Activated T-cell treated with anti-CD3 and anti-CD28 coated beads, Interleukin-2, amount 50 U/mL, for 1 hour (primary cell): ENCODE results near the gene MCC.

Source experiments
- DNase-seq: peaks from one replicate; pipeline ENCODE4 v3.0.0-alpha.2; 2020

Gene MCC

DNA sequence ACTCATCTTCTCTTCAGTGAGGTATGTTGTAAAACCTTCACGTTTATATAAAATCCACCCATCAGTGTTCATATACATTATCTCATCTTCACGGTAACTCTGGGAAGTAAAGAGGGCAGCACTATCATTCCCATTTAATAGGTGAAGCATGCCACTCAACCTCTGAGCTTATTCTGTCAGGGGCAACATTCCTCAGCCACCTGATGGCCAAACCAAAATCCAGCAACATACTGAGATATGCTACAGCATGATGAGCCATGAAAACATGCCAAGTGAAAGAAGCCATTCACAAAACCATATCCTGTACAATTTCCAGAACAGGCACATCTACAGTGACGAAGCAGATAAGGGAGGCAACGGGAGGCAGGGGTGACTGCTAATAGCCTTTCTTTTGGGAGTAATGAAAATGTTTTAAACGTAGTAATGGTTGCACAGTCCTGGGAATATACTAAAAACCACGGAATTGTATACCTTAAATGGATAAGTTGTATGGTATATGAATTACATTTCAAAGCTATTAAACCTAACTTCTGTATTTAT lies 220.8 kb downstream of the MCC start:
- no peak for DNase-seq

DNA sequence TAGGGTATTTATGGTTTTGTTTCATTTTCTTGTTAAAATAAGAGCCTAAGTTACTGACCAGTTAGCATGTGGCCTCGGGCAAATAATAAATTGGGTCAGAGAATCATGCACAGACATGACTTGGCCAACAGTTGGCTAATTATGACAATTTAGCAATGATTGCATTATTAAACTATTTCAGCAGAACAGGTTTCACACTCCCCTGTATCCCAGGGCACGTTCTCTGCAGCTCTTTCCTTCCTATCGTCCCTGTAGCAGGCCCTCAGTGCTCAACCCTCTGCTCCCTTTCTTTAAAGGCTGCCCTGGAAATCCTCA lies 221.4 kb downstream of the MCC start:
- DNase-seq = no peak

DNA sequence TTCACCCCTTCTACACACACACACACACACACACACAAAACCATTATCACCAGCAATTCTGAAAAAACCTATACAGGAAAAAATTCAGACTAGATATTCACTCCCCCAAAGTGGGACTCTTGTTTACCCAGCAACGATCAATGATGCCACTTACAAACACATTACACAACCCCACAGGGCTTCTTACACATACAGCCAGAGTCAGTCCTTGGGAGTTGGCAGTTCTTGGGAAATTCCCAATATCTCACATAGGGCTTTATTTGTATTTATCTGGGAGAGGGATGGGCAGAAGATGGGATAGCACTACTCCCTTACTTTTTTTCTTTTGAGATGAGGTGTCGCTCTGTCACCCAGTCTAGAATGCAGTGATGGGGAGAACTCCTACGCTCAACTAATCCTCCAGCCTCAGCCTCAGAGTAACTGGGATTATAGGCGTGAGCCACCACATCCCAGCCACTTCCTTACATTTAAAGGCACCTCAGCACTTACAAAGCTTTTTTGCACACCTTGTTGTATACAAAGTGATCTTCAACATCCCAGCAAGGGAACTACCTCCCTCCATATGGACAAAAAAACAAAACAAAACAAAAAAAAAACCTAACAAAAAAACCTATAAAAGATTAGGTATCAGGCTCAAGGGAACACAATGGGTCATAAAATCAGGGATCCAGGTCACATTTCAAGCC lies 221.9 kb downstream of the MCC start:
- no peak for DNase-seq

DNA sequence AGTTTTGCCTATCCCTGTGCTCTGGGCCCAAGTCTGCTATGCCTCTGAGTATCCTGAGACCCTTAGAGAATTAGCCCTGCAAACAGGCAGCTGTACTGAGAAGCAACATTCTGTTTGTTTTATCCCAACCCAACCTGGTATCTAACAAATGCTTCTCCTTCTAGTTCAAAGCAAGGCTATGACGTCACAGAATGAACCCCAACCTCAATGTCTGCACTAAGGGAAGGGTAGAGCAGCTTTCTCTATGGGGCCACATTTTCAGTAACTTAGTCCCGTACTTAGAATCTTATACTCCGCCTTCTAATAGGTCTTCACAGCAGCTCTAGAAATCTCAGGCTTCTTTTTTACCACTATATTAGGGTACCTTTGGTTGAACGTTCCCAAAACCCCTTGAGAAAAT lies 223.1 kb downstream of the MCC start:
- DNase-seq = no peak

DNA sequence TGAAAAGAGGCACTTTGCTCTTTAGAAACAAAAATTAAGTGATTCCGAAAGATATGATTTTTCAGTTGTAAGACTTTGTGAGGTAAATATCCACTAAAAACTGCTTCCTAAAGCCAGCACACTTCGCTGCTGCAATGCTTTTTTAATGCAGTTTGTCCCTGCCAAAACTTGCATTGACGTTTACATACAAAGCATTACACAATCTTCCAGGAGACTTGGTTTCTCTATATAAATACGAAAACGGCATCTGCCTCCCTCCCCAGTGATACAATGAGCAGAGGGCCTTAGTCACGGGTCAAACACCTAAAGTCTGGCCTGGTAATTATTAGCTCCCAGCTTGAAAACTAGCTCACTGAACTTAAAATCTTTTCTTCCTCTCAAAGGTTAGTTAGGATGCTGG lies 224.2 kb downstream of the MCC start:
- DNase-seq = no peak

DNA sequence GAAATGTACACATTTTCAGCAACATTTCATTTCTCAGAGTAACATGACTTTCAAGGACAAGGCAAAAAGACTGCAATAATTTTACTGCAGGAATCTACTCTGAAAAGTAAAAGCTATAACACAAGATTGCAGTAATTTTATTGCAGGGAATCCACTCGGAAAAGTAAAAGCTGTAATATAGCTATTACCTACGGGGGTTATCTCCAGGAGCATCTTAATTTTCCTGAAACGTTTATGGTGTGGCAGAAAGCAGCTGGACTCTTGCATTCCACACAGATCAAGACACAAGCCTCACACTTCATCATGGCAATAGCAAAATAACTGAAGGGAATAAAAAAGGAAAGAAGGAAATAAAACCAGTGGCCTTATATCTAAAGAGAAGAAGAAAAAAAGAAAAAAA lies 224.7 kb downstream of the MCC start:
- DNase-seq = no peak

DNA sequence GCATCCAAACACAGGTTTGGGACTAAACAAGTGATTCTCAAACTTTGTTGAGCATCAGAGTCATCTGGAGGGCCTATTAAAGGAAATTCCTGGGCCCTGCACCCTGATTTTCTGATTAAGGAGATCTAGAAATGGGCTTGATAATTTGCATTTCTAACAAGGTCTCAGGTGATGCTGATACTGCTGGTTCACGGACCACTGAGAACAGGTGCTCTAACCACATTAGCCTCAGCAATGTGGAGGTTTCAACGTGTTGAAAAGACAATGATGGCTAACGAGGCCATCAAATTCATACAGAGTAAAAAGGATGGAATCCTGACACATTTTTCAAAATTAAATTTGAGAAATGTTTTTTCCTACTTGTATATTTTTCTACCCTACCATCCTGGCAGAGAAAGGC lies 225.6 kb downstream of the MCC start:
- no peak for DNase-seq

DNA sequence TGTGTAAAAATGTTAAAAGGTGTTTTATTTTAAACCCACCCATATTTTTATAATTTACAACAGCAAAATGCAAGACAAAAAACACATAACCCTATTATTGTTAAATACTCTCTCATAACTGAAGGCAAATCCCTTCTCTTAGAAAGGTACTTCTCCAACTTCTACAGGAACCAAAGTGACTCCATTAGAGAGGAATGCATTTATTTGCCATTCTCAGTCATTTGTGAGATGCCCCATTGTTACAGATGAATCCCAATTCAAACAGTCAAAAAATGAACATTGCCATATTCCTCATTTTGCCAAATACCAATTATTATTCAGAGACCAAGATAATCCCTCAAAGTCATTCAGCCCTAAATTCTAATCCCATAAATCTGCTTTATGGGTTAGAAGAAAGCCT lies 229.2 kb downstream of the MCC start:
- DNase-seq = no peak

DNA sequence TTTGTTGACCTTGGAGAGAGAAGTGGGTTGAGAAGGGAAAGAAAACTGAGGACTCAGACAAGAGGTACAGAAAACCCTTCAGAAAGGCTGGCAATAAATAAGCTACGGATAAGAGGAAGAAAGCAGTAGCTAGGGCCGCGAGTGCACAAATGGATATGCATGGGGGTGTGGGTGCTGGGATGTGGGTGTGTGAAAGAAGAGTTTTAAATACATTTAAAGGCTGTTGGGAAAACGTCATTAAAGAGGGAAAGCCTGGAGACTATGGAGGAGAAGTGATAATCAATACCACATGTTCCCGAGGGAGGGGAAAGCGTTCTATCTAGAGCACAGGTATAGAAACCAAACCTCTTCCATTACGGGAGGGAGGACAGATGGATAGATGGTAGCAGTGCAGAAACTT lies 230.7 kb downstream of the MCC start:
- no peak for DNase-seq

DNA sequence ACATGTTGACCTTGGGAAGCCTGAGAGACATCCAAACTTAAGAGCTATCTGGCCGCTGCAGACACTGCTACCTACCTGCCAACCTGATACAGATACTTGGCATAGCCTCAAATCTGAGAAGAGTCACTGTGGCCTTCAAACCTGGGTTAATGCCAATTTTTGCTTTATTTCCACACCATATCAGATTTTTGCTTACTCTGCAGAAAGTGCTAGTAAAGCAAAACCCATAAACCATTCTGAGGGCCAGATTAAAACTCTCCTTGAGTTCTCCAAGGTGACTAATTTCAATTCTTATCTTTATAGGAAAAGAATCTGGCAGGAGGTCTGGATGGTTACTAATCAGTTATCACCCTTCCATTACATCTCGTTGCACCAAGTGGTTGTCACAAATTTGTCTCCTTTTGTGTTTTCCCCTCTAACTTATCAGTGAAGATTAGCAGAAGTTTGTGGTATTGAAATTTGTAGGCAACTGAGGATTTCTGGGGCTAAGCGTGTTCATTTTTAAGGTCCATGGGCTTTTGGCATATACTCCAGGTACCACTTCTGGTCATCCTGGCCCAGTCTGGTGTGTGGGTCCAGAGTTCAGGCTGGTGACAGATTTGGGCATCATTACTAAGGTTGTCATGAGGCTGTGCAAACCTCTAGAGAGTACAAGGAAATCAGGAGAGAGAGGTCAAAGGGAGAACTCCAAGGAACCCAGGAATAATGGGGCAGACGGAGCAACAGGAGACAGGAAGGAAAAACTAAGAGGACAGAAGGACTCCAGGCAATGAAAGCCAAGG lies 231.4 kb downstream of the MCC start:
- no peak for DNase-seq

DNA sequence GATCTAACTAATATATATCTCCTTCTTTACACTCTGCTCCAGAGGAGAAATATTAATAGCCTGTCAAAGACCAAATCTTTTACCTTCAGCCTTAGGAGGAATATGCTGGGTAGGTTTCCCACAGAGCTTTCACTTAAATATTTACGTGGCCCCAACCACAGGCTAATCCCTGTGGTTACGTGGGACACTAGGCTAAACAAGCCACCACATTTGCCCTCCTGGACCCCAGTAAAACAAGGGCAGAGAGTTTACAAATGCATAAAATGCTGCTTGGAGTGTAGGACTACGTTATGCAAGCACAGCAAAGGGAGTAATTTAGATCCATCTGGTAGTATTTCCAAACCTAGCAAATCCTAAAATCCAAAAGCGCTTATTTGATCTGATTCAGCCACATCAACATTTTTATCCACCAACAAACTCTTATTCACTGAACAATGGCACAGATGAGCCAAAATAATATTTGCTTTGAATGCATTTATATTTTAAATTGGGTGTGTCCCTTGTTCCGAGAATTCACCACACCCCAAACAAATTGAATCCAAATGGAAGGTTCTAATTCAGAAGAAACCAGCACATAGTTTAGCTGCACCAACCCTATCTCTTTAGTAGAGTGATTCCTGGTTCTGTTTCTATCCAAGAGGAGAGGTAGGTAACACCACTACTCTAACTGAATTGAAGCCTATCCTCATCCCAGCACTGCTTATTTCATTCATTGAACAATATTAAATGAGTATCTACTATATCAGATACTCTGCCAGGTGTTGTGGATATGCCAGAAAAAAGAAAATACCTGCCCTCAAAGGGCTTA lies 232.5 kb downstream of the MCC start:
- no peak for DNase-seq

DNA sequence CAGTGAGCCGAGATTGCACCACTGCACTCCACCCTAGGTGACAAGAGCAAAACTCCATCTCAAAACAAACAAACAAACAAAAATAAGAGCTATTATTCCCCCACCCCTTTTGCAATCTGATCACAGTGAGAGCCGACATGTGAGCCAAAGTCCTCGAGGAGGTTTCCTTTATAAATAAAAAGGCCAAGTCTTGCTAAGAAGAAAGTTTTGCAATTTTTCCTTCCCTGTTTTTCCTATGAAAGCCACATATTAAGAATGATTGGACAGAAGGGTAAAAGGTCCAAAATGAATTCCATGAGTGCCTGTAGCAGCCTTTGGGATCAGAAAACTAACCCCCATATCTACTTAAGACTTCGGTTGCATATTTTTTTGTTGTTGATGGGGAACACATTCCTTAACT lies 233.1 kb downstream of the MCC start:
- no peak for DNase-seq

DNA sequence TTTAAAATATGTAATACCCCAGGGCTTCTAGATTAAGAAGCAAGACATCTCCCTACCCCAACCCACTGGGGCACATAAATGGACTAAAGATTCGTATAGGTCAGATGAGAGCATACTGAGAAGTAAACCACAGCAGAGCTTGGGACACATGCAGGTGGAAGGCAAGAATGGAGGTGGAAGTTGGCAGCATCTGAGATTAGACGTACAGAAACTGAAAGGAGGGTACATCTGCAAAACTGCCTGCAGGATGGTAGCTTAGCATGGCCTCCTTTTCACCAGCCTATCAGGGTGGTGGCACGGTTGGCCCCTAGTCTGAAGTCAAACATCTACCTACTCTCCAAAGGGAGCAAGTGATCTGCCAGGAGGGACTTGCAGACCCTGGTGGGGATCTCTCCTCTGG lies 235.2 kb downstream of the MCC start:
- DNase-seq = no peak

DNA sequence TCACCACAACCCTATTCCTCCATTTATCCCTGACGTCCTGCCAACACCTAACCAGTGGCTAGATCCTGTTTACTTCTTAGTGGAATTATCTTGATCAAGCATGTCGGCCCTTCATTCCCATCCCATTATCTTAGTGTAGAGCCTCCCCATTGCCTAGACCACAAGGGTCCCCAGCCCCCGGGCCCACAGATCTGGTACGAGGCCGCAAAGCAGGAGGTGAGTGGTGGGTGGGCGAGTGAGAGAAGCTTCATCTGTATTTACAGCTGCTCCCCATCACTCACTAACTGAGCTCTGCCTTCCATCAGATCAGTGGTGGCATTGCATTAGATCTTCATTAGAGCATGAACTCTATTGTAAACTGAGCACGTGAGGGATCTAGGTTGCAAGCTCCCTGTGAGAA lies 236.2 kb downstream of the MCC start:
- DNase-seq = no peak

DNA sequence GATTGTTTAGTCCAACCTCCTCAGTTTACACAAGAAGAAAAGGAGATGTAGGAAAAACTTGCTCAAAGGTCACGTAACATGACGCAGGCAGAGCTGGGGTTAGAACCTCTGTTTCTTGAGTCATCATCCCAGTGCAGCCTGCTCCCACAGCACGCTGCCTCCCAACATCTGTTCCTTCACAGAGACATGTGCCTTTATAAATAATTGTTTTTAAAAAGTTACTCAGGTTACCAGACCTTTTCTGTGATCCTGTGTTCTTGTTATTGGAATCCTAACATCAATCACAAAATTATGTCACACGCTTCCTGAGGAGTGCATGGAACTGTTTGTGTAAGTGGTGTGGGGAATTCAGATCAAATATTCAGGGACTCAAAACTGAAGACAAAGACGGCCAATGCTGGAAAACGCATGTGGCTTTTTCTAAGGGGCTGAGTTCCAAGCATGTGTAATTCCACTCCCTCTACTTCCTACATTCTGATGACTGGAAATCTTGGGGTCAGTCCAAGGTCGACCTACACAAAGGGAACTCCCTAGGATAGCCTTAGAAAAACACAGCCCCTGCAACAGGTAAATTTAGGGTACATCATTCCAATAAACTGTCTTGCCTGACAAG lies 237.8 kb downstream of the MCC start:
- no peak for DNase-seq

DNA sequence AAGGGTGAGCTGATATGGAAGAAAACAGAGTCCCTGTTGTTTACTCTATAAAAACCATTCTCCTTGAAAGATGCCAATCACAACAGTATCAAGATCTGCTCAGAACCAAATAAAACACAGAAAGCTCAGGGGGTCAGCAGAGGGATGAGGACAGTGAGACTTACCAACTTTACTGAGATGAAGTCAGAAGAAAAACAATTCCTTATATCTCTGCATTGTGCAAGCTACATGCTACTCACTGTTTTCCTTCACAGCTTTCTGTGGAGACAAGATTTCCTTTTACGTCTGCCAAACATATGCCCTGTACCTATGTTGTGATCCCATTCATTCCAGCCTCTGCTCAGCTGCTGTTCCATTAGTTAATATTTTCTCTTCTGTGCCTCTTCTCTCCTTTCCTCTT lies 239.0 kb downstream of the MCC start:
- no peak for DNase-seq

DNA sequence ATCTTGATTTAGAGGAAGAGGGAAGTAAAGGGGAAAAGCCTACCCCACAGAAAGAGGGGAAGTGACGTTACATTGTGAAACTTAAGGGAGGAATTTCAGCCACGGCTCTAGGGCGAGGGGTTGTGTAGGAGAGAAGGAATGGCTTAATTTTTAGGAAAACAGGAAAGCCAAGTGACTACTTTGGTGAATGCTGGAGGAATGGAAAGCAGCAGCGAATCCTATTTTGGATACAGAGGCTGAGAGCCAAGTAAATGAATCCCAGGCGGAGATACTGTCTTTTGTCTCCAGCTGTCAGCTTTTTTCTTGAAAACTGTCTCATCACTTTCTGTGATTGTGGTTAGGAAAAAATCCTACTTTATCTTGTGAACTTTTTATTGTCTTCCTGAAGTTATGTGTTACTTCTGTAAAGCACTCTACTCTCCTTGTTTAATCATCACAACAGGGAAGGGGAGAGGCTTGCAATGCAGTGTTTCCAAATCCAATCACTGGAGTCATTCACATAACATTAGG lies 241.8 kb downstream of the MCC start:
- DNase-seq = no peak

DNA sequence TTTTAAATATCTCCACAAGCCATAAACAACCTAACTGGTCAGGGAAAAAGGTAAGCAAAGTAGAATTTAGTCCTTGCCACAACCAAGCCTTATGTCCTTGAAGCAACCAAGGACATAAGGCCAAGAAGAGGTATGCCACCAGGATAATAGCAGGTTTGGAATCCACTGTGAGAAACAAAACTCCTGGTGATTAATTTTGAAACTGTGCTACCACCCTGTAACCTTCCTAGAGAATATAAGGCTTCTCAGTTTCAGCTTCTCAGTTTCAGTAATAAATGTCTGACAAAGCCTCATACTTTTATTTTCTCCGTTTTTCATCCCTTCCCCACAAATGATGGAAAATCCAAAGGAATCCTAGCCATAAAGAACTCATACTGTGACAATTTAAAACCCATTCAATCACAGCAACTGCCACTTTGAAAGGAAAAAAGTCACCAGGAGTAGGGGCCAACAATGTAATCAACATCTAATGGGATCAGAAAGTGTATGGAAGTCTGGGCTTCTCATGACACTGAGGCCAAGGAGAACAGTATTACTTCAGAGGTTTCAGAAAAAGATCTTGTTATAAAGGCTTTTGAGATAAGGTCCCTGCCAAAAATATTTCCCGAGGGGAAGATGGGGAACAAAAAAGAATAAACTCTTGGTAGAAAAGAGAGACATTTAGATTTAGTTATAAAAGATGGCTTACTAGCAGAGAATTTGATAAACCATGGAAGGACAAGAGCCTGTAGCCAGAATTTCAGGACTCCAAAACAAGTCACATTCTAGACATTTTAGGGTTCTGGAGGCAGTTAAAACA lies 242.6 kb downstream of the MCC start:
- no peak for DNase-seq

DNA sequence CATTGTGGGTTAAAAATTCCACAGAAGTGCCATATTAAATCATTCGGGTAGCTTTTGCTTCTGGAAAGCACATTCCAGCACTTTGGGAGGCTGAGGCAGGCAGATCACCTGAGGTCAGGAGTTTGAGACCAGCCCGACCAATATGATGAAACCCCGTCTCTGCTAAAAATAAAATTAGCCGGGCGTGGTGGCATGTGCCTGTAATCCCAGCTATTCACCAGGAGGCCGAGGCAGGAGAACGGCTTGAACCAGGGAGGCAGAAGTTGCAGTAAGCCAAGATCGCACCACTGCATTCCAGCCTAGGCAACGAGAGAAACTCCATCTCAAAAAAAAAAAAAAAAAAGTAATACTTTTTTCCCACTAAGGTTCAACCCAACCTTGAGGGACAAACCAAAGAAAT lies 243.3 kb downstream of the MCC start:
- DNase-seq = no peak

DNA sequence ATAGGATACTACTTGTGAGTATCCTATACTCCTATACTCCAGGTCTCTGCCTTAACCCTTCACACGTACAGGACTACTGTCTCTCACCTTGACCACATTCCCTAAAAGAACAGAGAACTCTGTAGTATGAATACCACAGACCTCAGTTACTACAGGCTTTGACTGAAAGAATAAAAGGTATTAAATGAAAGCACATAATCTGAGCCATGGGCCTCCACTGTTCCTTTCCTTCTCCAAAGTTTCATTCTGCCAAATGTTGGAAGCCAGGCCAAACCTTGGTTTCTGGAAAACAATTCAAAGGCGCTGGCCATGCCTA lies 244.9 kb downstream of the MCC start:
- no peak for DNase-seq

DNA sequence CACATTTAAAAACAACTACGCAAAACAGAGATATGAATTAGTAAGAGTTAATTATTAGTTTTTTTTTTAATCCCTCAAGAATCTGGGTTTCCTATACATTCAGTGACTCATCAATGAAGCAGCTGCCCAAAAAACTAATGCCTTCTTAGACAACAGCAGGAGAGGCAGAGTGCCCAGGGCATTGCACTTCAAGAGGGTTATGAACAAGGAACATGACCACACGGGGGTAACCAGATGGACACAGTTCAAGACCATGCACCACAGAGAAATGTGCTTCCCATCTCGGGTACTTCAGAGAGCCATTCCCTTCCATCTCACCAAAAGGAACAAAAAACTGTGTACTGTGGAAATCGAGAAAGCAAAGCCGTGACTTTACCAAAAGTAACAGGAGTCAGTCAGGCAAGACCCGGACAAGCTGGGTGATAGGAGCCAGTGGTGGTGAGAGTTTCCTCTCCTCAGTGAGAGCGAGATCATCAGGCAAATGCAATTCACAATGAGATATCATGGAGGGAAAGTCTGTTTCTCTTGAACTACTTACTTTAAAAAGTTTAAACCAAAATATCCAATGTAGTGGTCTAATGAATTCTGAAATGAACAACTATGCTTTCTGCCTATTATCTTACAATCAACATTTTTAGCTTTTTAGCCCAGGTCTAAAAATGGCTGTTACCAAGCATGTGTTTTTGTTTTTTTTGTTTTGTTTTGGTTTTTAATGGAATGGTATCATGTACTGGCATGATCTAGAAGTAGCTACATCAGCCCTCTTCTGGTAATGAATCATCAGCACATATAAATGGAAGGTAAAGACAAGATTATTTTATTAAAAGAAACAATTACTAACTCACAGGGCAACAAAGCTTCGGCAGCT lies 245.5 kb downstream of the MCC start:
- DNase-seq = no peak
